Measurements from ENCODE around the gene GLRX2. TPM values are rescaled to one million over a fixed set of nuclear protein-coding genes. Genes with fewer than 3 reads are reported as not detected.

GLRX2 gene
- polyA plus RNA-seq, 3 donors: 4.2 to 16.1 (median 15.2) TPM

GRCh38 chr1:193111641-193112090 is 6.5 kb upstream of the GLRX2 start:
- H3K27ac Mint-ChIP-seq: peak overlapping the region; percentile 58 to 86 (median 79)
- H3K9ac ChIP-seq (ENCODE audit: insufficient read depth, low read length, poor library complexity, severe bottlenecking): peak overlapping the region; percentile 16
- peak overlapping the region; percentile 55 to 66 for H3K27ac ChIP-seq (ENCODE audit: low read depth in 1 of 2, low read length in 2 of 2)
- peak overlapping the region in 1 of 3 experiments; percentile 36 for H3K4me3 ChIP-seq (replicated peaks in 1 of 3; ENCODE audit: low read depth in 2 of 3, low read length in 3 of 3)
- peak; percentile 53 to 63 (median 55) for DNase-seq
- intact Hi-C loops (cut with micrococcal nuclease): no loop called here
- no peaks in the 10 kb centered on the region for H3K36me3 ChIP-seq (replicated peaks in 1 of 2; ENCODE audit: control insufficient read depth in 1 of 2, insufficient read depth in 2 of 2, low read length in 2 of 2)
- no peaks in the 10 kb centered on the region for H3K27me3 ChIP-seq (ENCODE audit: control insufficient read depth in 2 of 2, insufficient read depth in 2 of 2, low read length in 2 of 2)
- peaks cover 14% of the 10 kb centered on the region for H3K4me1 Mint-ChIP-seq
- peaks cover 1 to 5% (median 1%) of the 10 kb centered on the region in 3 donors for H3K27me3 Mint-ChIP-seq (ENCODE audit: low read depth in 3 of 3)
- peak overlapping the region; percentile 71 for H2AFZ ChIP-seq (ENCODE audit: insufficient read depth, low read depth, low read length, poor library complexity, severe bottlenecking)
- TF ChIP-seq, protein P1, sequence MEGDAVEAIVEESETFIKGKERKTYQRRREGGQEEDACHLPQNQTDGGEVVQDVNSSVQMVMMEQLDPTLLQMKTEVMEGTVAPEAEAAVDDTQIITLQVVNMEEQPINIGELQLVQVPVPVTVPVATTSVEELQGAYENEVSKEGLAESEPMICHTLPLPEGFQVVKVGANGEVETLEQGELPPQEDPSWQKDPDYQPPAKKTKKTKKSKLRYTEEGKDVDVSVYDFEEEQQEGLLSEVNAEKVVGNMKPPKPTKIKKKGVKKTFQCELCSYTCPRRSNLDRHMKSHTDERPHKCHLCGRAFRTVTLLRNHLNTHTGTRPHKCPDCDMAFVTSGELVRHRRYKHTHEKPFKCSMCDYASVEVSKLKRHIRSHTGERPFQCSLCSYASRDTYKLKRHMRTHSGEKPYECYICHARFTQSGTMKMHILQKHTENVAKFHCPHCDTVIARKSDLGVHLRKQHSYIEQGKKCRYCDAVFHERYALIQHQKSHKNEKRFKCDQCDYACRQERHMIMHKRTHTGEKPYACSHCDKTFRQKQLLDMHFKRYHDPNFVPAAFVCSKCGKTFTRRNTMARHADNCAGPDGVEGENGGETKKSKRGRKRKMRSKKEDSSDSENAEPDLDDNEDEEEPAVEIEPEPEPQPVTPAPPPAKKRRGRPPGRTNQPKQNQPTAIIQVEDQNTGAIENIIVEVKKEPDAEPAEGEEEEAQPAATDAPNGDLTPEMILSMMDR (IDR thresholded peaks at IDR 0.05): no peak
- H3K4me1 ChIP-seq (ENCODE audit: control insufficient read depth in 1 of 2, insufficient read depth in 2 of 2, low read length in 2 of 2): peaks cover 12 to 14% of the 10 kb centered on the region in 2 donors
- no peaks in the 10 kb centered on the region for H3K36me3 Mint-ChIP-seq
- no peaks in the 10 kb centered on the region for H3K9me3 ChIP-seq (replicated peaks in 1 of 2; ENCODE audit: control insufficient read depth in 1 of 2, insufficient read depth in 1 of 2, low read length in 2 of 2)
- peaks cover 0 to 2% (median 0%) of the 10 kb centered on the region in 7 donors for H3K9me3 Mint-ChIP-seq
- no peaks in the 10 kb centered on the region for H4K20me1 ChIP-seq (ENCODE audit: insufficient read depth, low read length)
- WGBS (ENCODE audit: insufficient coverage): 7% methylated on average over 4 of the region's 6 CpGs
- H3K4me2 ChIP-seq (replicated peaks; ENCODE audit: extremely low read depth, low read length, poor library complexity, severe bottlenecking): peak overlapping the region; percentile 55
- peak overlapping the region; percentile 25 to 55 for H3K4me3 Mint-ChIP-seq
- no peaks in the 10 kb centered on the region for H3K79me2 ChIP-seq (ENCODE audit: insufficient read depth, low read length)

DNA sequence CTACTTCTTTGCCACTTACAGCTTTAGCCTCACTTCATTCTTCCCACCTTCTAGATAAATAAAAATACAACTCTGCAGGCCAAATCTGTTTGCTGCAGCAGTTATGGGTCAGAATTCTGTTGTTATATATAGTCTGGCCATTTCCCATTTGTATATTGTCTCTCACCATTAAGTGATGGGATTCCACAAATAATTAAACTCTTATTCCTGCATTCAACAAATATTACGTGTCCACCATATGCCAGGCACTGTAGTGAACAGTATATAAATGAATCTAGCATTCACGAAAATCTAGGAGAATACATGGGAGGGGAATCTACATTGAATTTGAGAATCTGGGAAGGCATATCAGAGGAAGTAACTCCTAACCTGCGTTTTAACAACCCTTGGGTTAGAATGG is 5.7 kb upstream of the GLRX2 start:
- H3K9me3 ChIP-seq (replicated peaks in 1 of 2; ENCODE audit: control insufficient read depth in 1 of 2, insufficient read depth in 1 of 2, low read length in 2 of 2): no peaks in the 10 kb centered on the region
- no peaks in the 10 kb centered on the region for H3K79me2 ChIP-seq (ENCODE audit: insufficient read depth, low read length)
- WGBS (ENCODE audit: insufficient coverage): no CpG with 5 or more reads among the region's 3 CpGs
- Mint-ChIP-seq H3K9me3 (no peaks in the 10 kb centered on the region), H3K4me3 (no peak overlapping the region), H3K27me3 (ENCODE audit: low read depth in 3 of 3) (peaks cover 0 to 3% (median 1%) of the 10 kb centered on the region in 3 donors), H3K27ac (no peak overlapping the region), H3K36me3 (no peaks in the 10 kb centered on the region), H3K4me1 (peaks cover 15% of the 10 kb centered on the region)
- H2AFZ ChIP-seq (ENCODE audit: insufficient read depth, low read depth, low read length, poor library complexity, severe bottlenecking): no peak overlapping the region
- H3K36me3 ChIP-seq (replicated peaks in 1 of 2; ENCODE audit: control insufficient read depth in 1 of 2, insufficient read depth in 2 of 2, low read length in 2 of 2): no peaks in the 10 kb centered on the region
- no peak overlapping the region for H3K27ac ChIP-seq (ENCODE audit: low read depth in 1 of 2, low read length in 2 of 2)
- H3K27me3 ChIP-seq (ENCODE audit: control insufficient read depth in 2 of 2, insufficient read depth in 2 of 2, low read length in 2 of 2): no peaks in the 10 kb centered on the region
- intact Hi-C loops (cut with micrococcal nuclease): no loop called here
- peaks cover 13 to 15% of the 10 kb centered on the region in 2 donors for H3K4me1 ChIP-seq (ENCODE audit: control insufficient read depth in 1 of 2, insufficient read depth in 2 of 2, low read length in 2 of 2)
- H3K4me3 ChIP-seq (replicated peaks in 1 of 3; ENCODE audit: low read depth in 2 of 3, low read length in 3 of 3): no peak overlapping the region
- H3K4me2 ChIP-seq (replicated peaks; ENCODE audit: extremely low read depth, low read length, poor library complexity, severe bottlenecking): no peak overlapping the region
- H4K20me1 ChIP-seq (ENCODE audit: insufficient read depth, low read length): no peaks in the 10 kb centered on the region
- no peak for DNase-seq
- H3K9ac ChIP-seq (ENCODE audit: insufficient read depth, low read length, poor library complexity, severe bottlenecking): no peak overlapping the region
- TF ChIP-seq, protein P1 (IDR thresholded peaks at IDR 0.05): no peak
